SK-N-SH treated with all-trans-retinoic acid at 6 μM for 48 hours (cell line): ENCODE measurements around the gene KCNMA1.

Experiments used
- ARNTL ChIP-seq: fragments of 450-650 bp; formaldehyde crosslinking; IDR thresholded peaks from 2 replicates; pipeline ENCODE4 v1.5.0; 2020; ENCODE audit warnings: low read depth, mild to moderate bottlenecking, moderate library complexity, borderline replicate concordance
- CSDC2 ChIP-seq: fragments of 250-450 bp; sonication (Bioruptor Pico); IDR thresholded peaks from 2 replicates; pipeline ENCODE4 v1.5.0; 2020; ENCODE audit warnings: mild to moderate bottlenecking, moderate library complexity
- CSRNP3 ChIP-seq: fragments of 250-450 bp; sonication (Bioruptor Pico); IDR thresholded peaks from 2 replicates; pipeline ENCODE4 v1.5.1; 2021; ENCODE audit warnings: mild to moderate bottlenecking, moderate library complexity
- ESRRG ChIP-seq: fragments of 250-450 bp; sonication (Bioruptor Pico); IDR thresholded peaks from 2 replicates; pipeline ENCODE4 v1.6.1; 2021; ENCODE audit warnings: mild to moderate bottlenecking
- OSR1 ChIP-seq: fragments of 250-450 bp; sonication (Bioruptor Pico); IDR thresholded peaks from 2 replicates; pipeline ENCODE4 v1.8.0; 2022; ENCODE audit warnings: moderate library complexity, mild to moderate bottlenecking, inconsistent platforms
- POU6F1 ChIP-seq: fragments of 250-450 bp; sonication (Bioruptor Pico); IDR thresholded peaks from 2 replicates; pipeline ENCODE4 v1.8.0; 2021; ENCODE audit warnings: low read depth, mild to moderate bottlenecking, moderate library complexity, borderline replicate concordance
- TOX ChIP-seq: fragments of 250-450 bp; sonication (Bioruptor Pico); IDR thresholded peaks from 2 replicates; pipeline ENCODE4 v1.8.0; 2021; ENCODE audit warnings: mild to moderate bottlenecking, moderate library complexity, borderline replicate concordance
- ZC3H10 ChIP-seq: fragments of 250-450 bp; sonication (Bioruptor Pico); IDR thresholded peaks from 2 replicates; pipeline ENCODE4 v1.5.1; 2021; ENCODE audit warnings: mild to moderate bottlenecking, moderate library complexity
- ZFP30 ChIP-seq: fragments of 450-650 bp; formaldehyde crosslinking; IDR thresholded peaks from 2 replicates; pipeline ENCODE4 v1.5.0; 2022; ENCODE audit warnings: mild to moderate bottlenecking, moderate library complexity
- ZNF8 ChIP-seq: fragments of 450-650 bp; formaldehyde crosslinking; IDR thresholded peaks from 2 replicates; pipeline ENCODE4 v1.5.0; 2020; ENCODE audit warnings: mild to moderate bottlenecking, moderate library complexity
- TF ChIP-seq, protein P1 (sequence below): fragments of 250-450 bp; sonication (Bioruptor Pico); IDR thresholded peaks from 2 replicates; pipeline ENCODE4 v1.8.0; 2020; ENCODE audit warnings: mild to moderate bottlenecking, moderate library complexity, borderline replicate concordance

DNA sequence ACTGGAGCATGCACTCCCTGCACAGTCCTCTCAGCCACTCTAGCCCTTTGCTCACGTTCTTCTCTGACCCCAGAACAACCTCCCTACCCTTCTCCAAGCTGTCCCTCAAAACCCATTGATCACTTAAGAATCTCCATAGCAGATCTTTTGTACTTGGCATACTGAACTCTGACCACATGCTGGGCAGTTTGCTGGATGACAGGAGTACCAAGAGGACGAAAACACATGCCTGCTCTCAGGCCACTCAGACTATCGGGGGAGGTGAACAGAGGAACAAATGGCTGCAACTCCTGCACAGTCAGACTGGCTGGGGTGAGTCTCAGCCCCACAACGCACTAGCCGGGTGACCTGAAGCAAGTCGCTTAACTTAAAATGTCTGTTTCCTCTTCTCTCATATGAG lies 52.7 kb downstream of the KCNMA1 start:
- no peak for TF ChIP-seq POU6F1 (CRISPR knock-in tag)
- TF ChIP-seq ZFP30 (CRISPR knock-in tag), result no peak
- no peak for TF ChIP-seq TOX (CRISPR knock-in tag)
- TF ChIP-seq, protein P1, sequence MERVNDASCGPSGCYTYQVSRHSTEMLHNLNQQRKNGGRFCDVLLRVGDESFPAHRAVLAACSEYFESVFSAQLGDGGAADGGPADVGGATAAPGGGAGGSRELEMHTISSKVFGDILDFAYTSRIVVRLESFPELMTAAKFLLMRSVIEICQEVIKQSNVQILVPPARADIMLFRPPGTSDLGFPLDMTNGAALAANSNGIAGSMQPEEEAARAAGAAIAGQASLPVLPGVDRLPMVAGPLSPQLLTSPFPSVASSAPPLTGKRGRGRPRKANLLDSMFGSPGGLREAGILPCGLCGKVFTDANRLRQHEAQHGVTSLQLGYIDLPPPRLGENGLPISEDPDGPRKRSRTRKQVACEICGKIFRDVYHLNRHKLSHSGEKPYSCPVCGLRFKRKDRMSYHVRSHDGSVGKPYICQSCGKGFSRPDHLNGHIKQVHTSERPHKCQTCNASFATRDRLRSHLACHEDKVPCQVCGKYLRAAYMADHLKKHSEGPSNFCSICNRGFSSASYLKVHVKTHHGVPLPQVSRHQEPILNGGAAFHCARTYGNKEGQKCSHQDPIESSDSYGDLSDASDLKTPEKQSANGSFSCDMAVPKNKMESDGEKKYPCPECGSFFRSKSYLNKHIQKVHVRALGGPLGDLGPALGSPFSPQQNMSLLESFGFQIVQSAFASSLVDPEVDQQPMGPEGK, result no peak
- TF ChIP-seq ARNTL, result no peak
- TF ChIP-seq ZC3H10 (CRISPR knock-in tag), result no peak
- no peak for TF ChIP-seq CSRNP3
- TF ChIP-seq ZNF8 (CRISPR knock-in tag), result no peak
- no peak for TF ChIP-seq CSDC2 (CRISPR knock-in tag)
- TF ChIP-seq ESRRG (CRISPR knock-in tag), result no peak
- TF ChIP-seq OSR1, result no peak
